Uterus (tissue), 4 donors: Measurements from ENCODE around the gene TULP1. TPM values are rescaled to one million over a fixed set of nuclear protein-coding genes. Genes with fewer than 3 reads are reported as not detected.

ENCODE experiments used
- DNase-seq, 2 donors: peaks; one replicate each; pipeline ENCODE4 v3.0.0-alpha.2; 2019 to 2020
- H3K27ac ChIP-seq, 2 donors: fragments of 200-600 bp; sonication (generic); 1 replicate in 1 of 2; 2 replicates in 1 of 2; pipeline ENCODE4 v1.5.1; 2016 to 2018
- H3K27me3 ChIP-seq, 2 donors: fragments of 200-600 bp; sonication (generic); one replicate each; pipeline ENCODE4 v1.5.1; 2018 to 2019; ENCODE audit warnings: control low read depth in 1 of 2
- H3K36me3 ChIP-seq, 2 donors: fragments of 200-600 bp; sonication (generic); one replicate each; pipeline ENCODE4 v1.5.1; 2019; ENCODE audit warnings: control low read depth in 1 of 2
- H3K4me1 ChIP-seq, 2 donors: fragments of 200-600 bp; sonication (generic); one replicate each; pipeline ENCODE4 v1.5.1; 2018 to 2019; ENCODE audit warnings: control low read depth in 1 of 2
- H3K4me3 ChIP-seq, 2 donors: fragments of 200-600 bp; sonication (generic); 1 replicate in 1 of 2; 2 replicates in 1 of 2; pipeline ENCODE4 v1.5.1; 2018 to 2019; ENCODE audit warnings: mild to moderate bottlenecking in 1 of 2
- H3K9me3 ChIP-seq, 2 donors: fragments of 200-600 bp; sonication (generic); one replicate each; pipeline ENCODE4 v1.5.1; 2019; ENCODE audit warnings: control low read depth in 1 of 2
- CTCF ChIP-seq, 4 experiments: fragments of 200-600 bp in 2 of 4; fragments of 450-650 bp in 2 of 4; sonication (generic) in 2 of 4; IDR thresholded peaks; one replicate each; pipeline ENCODE4 v1.5.1; 2016 to 2019; ENCODE audit warnings: antibody characterized with exemption in 4 of 4, mild to moderate bottlenecking in 2 of 4, moderate library complexity in 1 of 4
- POLR2A ChIP-seq, 2 donors: fragments of 450-650 bp; IDR thresholded peaks; one replicate each; pipeline ENCODE4 v1.6.1; 2016; ENCODE audit warnings: antibody characterized with exemption in 2 of 2, mild to moderate bottlenecking in 1 of 2, moderate library complexity in 1 of 2
- intact Hi-C: fragments of 100-400 bp; cut with DNase I; formaldehyde crosslinking; loops from one replicate; pipeline ENCODE4 v1.15.1; 2023; ENCODE audit warnings: low total_unique reads
- total RNA-seq, 4 donors: library from RNA; depleted of rRNA in 3 of 4; stranded (reverse); fragments of >200 nt in 3 of 4; gene quantifications; one replicate each; pipeline versions ENCODE4 v1.1.0 to v1.2.4, GENCODE V29; 2014 to 2023
- donor health status: DM: yes; HTN: yes; CAD: no.

Gene TULP1
- total RNA-seq, 4 donors from 2014 or later: 1.6 to 3.2 (median 2.1) TPM; not detected in 1

- DNase-seq: peak in 1 of 2 donors; percentile 22
- Histone ChIP-seq H3K4me1 (peaks cover 11 to 41% of the 10 kb centered on the region in 2 donors), H3K4me3 (no peak overlapping the region), H3K27me3 (no peaks in the 10 kb centered on the region), H3K9me3 (no peaks in the 10 kb centered on the region), H3K36me3 (no peaks in the 10 kb centered on the region), H3K27ac (peak overlapping the region; percentile 98 to 100)
- TF ChIP-seq CTCF (IDR thresholded peaks at IDR 0.05): no peak
- no peak for TF ChIP-seq POLR2A (IDR thresholded peaks at IDR 0.05)
- intact Hi-C loops: no loop called here
Observed at GRCh38 chr6:35484921-35485392, 27.7 kb downstream of the TULP1 start.

GRCh38 chr6:35483893-35484645, 28.6 kb downstream of the TULP1 start:
- no peak for DNase-seq

GRCh38 chr6:35483490-35483889, 29.2 kb downstream of the TULP1 start:
- no peaks in the 10 kb centered on the region for H3K27me3 ChIP-seq
- intact Hi-C loops: no loop called here
- H3K4me3 ChIP-seq: no peak overlapping the region
- TF ChIP-seq POLR2A (IDR thresholded peaks at IDR 0.05) (no peak), CTCF (IDR thresholded peaks at IDR 0.05) (no peak)
- no peaks in the 10 kb centered on the region for H3K36me3 ChIP-seq
- H3K27ac ChIP-seq: peak overlapping the region; percentile 21 to 98
- H3K9me3 ChIP-seq: no peaks in the 10 kb centered on the region
- H3K4me1 ChIP-seq: peaks cover 11 to 33% of the 10 kb centered on the region in 2 donors
- DNase-seq: no peak

More at GRCh38 chr6:35483893-35484645, 28.6 kb downstream of the TULP1 start:
- no peaks in the 10 kb centered on the region for H3K9me3 ChIP-seq
- H3K27ac ChIP-seq: peak overlapping the region; percentile 98 to 100
- H3K4me3 ChIP-seq: no peak overlapping the region
- H3K27me3 ChIP-seq: no peaks in the 10 kb centered on the region
- TF ChIP-seq POLR2A (IDR thresholded peaks at IDR 0.05): no peak
- TF ChIP-seq CTCF (IDR thresholded peaks at IDR 0.05): no peak
- peaks cover 11 to 33% of the 10 kb centered on the region in 2 donors for H3K4me1 ChIP-seq
- H3K36me3 ChIP-seq: no peaks in the 10 kb centered on the region
- intact Hi-C loops: no loop called here

GRCh38 chr6:35483062-35483461, 29.6 kb downstream of the TULP1 start:
- H3K36me3 ChIP-seq: no peaks in the 10 kb centered on the region
- intact Hi-C loops: no loop called here
- TF ChIP-seq CTCF (IDR thresholded peaks at IDR 0.05) (no peak), POLR2A (IDR thresholded peaks at IDR 0.05) (no peak)
- no peak for DNase-seq
- peaks cover 11 to 33% of the 10 kb centered on the region in 2 donors for H3K4me1 ChIP-seq
- no peak overlapping the region for H3K4me3 ChIP-seq
- no peaks in the 10 kb centered on the region for H3K27me3 ChIP-seq
- H3K9me3 ChIP-seq: no peaks in the 10 kb centered on the region
- H3K27ac ChIP-seq: peak overlapping the region; percentile 21 to 98

GRCh38 chr6:35481226-35481625, 31.5 kb downstream of the TULP1 start:
- Histone ChIP-seq H3K9me3 (no peaks in the 10 kb centered on the region), H3K4me3 (no peak overlapping the region), H3K36me3 (no peaks in the 10 kb centered on the region), H3K27me3 (no peaks in the 10 kb centered on the region), H3K4me1 (peaks cover 0 to 19% of the 10 kb centered on the region in 2 donors), H3K27ac (peak overlapping the region; percentile 51 to 66)
- intact Hi-C loops: no loop called here
- no peak for DNase-seq
- TF ChIP-seq POLR2A (IDR thresholded peaks at IDR 0.05) (no peak), CTCF (IDR thresholded peaks at IDR 0.05) (no peak)
